H1 (cell line): ENCODE data around the gene VAV2. TPM values are rescaled to one million over a fixed set of nuclear protein-coding genes. Genes with fewer than 3 reads are reported as not detected.

Experiments
- CTCF ChIA-PET: fragments of 300-600 bp; sonication (Branson Sonifier 250); formaldehyde crosslinking; loops from one replicate; lab custom pipeline; 2021; ENCODE audit not compliant: partially characterized antibody; lab: Charles Lee
- POLR2A ChIA-PET: fragments of 300-600 bp; sonication (Branson Sonifier 250); formaldehyde crosslinking; loops from one replicate; lab custom pipeline; 2021; ENCODE audit warnings: inconsistent platforms; ENCODE audit not compliant: partially characterized antibody; lab: Charles Lee
- DNase-seq, 2 experiments: peaks; one replicate each; pipeline versions ENCODE4 v3.0.0 to v3.0.0-alpha.2; 2010 to 2022; ENCODE audit warnings: low spot score in 2 of 2, low read depth in 1 of 2, mixed read lengths in 1 of 2
- FAIRE-seq: peaks from 2 replicates; lab custom pipeline; 2011; peaks lifted over from hg19 to GRCh38; lab: Jason Lieb, UNC
- H2AFZ ChIP-seq: 2 replicates; pipeline ENCODE4 v1.8.1; 2012; ENCODE audit warnings: low read length, inconsistent platforms
- H2AK5ac ChIP-seq: 2 replicates; pipeline ENCODE4 v1.6.1; 2013; ENCODE audit warnings: low read depth, low read length
- H2BK120ac ChIP-seq: replicated peaks from 2 replicates; pipeline ENCODE3; 2013; ENCODE audit warnings: low read depth, low read length, inconsistent platforms
- H2BK12ac ChIP-seq: 2 replicates; pipeline ENCODE4 v1.6.1; 2013; ENCODE audit warnings: low read depth, low read length
- H2BK15ac ChIP-seq: 2 replicates; pipeline ENCODE4 v1.6.1; 2013; ENCODE audit warnings: low read length
- H2BK20ac ChIP-seq: 2 replicates; pipeline ENCODE4 v1.6.1; 2013; ENCODE audit warnings: low read length
- H2BK5ac ChIP-seq: 2 replicates; pipeline ENCODE4 v1.6.1; 2013; ENCODE audit warnings: low read depth, low read length
- H3K14ac ChIP-seq: 2 replicates; pipeline ENCODE4 v1.6.1; 2013; ENCODE audit warnings: inconsistent platforms; ENCODE audit not compliant: insufficient read length
- H3K18ac ChIP-seq: 2 replicates; pipeline ENCODE4 v1.6.1; 2013; ENCODE audit warnings: low read length; ENCODE audit errors: extremely low read depth
- H3K23ac ChIP-seq: 2 replicates; pipeline ENCODE4 v1.6.1; 2013; ENCODE audit warnings: inconsistent platforms; ENCODE audit not compliant: insufficient read length
- H3K23me2 ChIP-seq: 2 replicates; pipeline ENCODE4 v1.6.1; 2013; ENCODE audit warnings: low read depth, low read length
- H3K27ac ChIP-seq: 2 replicates; pipeline ENCODE4 v1.6.1; 2011; ENCODE audit warnings: low read depth, low read length, inconsistent platforms
- H3K27me3 ChIP-seq, 4 experiments: replicated peaks in 1 of 4; 1 replicate in 1 of 4; 2 replicates in 3 of 4; pipeline versions ENCODE4 v1.6.1 to v1.8.1; 2011 to 2013; ENCODE audit warnings: low read length in 3 of 4, mild to moderate bottlenecking in 3 of 4, inconsistent platforms in 2 of 4, mixed read lengths in 2 of 4, moderate library complexity in 1 of 4; ENCODE audit not compliant: control insufficient read depth in 3 of 4, insufficient read depth in 3 of 4; ENCODE audit errors: extremely low read depth in 1 of 4
- H3K36me3 ChIP-seq, 4 experiments: 2 replicates each; pipeline versions ENCODE4 v1.6.1 to v1.8.1; 2011 to 2013; ENCODE audit warnings: mild to moderate bottlenecking in 4 of 4, low read length in 3 of 4, moderate library complexity in 2 of 4, control low read depth in 1 of 4, inconsistent platforms in 1 of 4; ENCODE audit not compliant: insufficient read depth in 4 of 4, control insufficient read depth in 2 of 4
- H3K4ac ChIP-seq: replicated peaks from 2 replicates; pipeline ENCODE3; 2013; ENCODE audit warnings: low read length, low read depth, mixed read lengths, inconsistent platforms; ENCODE audit not compliant: insufficient read length
- H3K4me1 ChIP-seq, 4 experiments: replicated peaks in 1 of 4; 1 replicate in 1 of 4; 2 replicates in 3 of 4; pipeline versions ENCODE4 v1.6.1 to v1.8.1; 2011 to 2013; ENCODE audit warnings: low read length in 3 of 4, inconsistent platforms in 2 of 4, mixed read lengths in 1 of 4; ENCODE audit not compliant: insufficient read depth in 4 of 4, control insufficient read depth in 3 of 4
- H3K4me2 ChIP-seq, 2 experiments: 2 replicates each; pipeline versions ENCODE4 v1.6.1 to v1.8.1; 2011 to 2013; ENCODE audit warnings: low read depth in 2 of 2, low read length in 2 of 2, control low read depth in 1 of 2, inconsistent platforms in 1 of 2, mild to moderate bottlenecking in 1 of 2; ENCODE audit not compliant: insufficient read depth in 1 of 2
- H3K4me3 ChIP-seq, 4 experiments: fragments of 200-600, 300-600 bp in 1 of 4; sonication (generic), shearing (Covaris generic), sonication (Bioruptor Twin) in 1 of 4; 2 replicates each; pipeline versions ENCODE4 v1.5.1 to v1.8.1; 2011 to 2016; ENCODE audit warnings: low read length in 4 of 4, low read depth in 3 of 4, control low read depth in 2 of 4, inconsistent platforms in 2 of 4, mild to moderate bottlenecking in 2 of 4, mixed read lengths in 1 of 4, moderate library complexity in 1 of 4; ENCODE audit not compliant: insufficient read depth in 2 of 4; ENCODE audit errors: extremely low read depth in 1 of 4
- H3K56ac ChIP-seq: replicated peaks from 2 replicates; pipeline ENCODE3; 2013; ENCODE audit warnings: low read depth, mild to moderate bottlenecking, mixed read lengths, low read length, inconsistent platforms; ENCODE audit not compliant: insufficient read length
- H3K79me1 ChIP-seq: 2 replicates; pipeline ENCODE4 v1.6.1; 2013; ENCODE audit warnings: low read depth, low read length, control low read depth
- H3K79me2 ChIP-seq, 2 experiments: 2 replicates each; pipeline versions ENCODE4 v1.6.1 to v1.8.1; 2012 to 2013; ENCODE audit warnings: low read length in 2 of 2, mild to moderate bottlenecking in 2 of 2, inconsistent platforms in 1 of 2; ENCODE audit not compliant: insufficient read depth in 2 of 2, control insufficient read depth in 1 of 2
- H3K9ac ChIP-seq, 4 experiments: replicated peaks in 1 of 4; 1 replicate in 1 of 4; 2 replicates in 3 of 4; pipeline versions ENCODE4 v1.6.1 to v1.8.1; 2011 to 2013; ENCODE audit warnings: low read depth in 3 of 4, low read length in 3 of 4, control low read depth in 2 of 4, mild to moderate bottlenecking in 2 of 4, moderate library complexity in 2 of 4, inconsistent platforms in 1 of 4; ENCODE audit errors: extremely low read depth in 1 of 4
- H3K9me3 ChIP-seq, 2 experiments: 2 replicates each; pipeline versions ENCODE4 v1.6.1 to v1.8.1; 2012 to 2013; ENCODE audit warnings: mild to moderate bottlenecking in 2 of 2, moderate library complexity in 2 of 2, control low read depth in 1 of 2, inconsistent platforms in 1 of 2, low read depth in 1 of 2, low read length in 1 of 2, mixed read lengths in 1 of 2; ENCODE audit not compliant: insufficient read depth in 2 of 2
- H4K20me1 ChIP-seq, 2 experiments: replicated peaks in 1 of 2; 2 replicates each; pipeline versions ENCODE3 to v1.8.1; 2011 to 2013; ENCODE audit warnings: inconsistent platforms in 2 of 2, low read length in 2 of 2, mild to moderate bottlenecking in 1 of 2; ENCODE audit not compliant: insufficient read depth in 2 of 2, control insufficient read depth in 1 of 2
- H4K5ac ChIP-seq: 2 replicates; pipeline ENCODE4 v1.6.1; 2013; ENCODE audit warnings: low read length, low read depth, mixed read lengths, inconsistent platforms; ENCODE audit not compliant: insufficient read length
- H4K8ac ChIP-seq: 2 replicates; pipeline ENCODE4 v1.8.0; 2013; ENCODE audit warnings: mild to moderate bottlenecking, moderate library complexity, low read length, inconsistent platforms; ENCODE audit not compliant: insufficient read depth; ENCODE audit errors: extremely low read depth
- H4K91ac ChIP-seq: replicated peaks from 2 replicates; pipeline ENCODE3; 2013; ENCODE audit warnings: low read length, mixed read lengths, inconsistent platforms; ENCODE audit not compliant: insufficient read length
- BACH1 ChIP-seq: IDR thresholded peaks from 2 replicates; pipeline ENCODE4 v1.6.1; 2012; ENCODE audit warnings: low read length, improper control_type of control experiment
- GABPA ChIP-seq: IDR thresholded peaks from 2 replicates; pipeline ENCODE4 v1.6.1; 2011; ENCODE audit warnings: mild to moderate bottlenecking, low read length, moderate library complexity, borderline replicate concordance; ENCODE audit not compliant: insufficient read depth
- KDM1A ChIP-seq: fragments of 200-600, 300-600 bp; sonication (generic); IDR thresholded peaks from 2 replicates; pipeline ENCODE4 v1.7.1; 2016; ENCODE audit warnings: mild to moderate bottlenecking, low read length, borderline replicate concordance
- NRF1 ChIP-seq: IDR thresholded peaks from 2 replicates; pipeline ENCODE4 v1.6.1; 2011; ENCODE audit warnings: mild to moderate bottlenecking, low read depth, low read length, improper control_type of control experiment
- POLR2AphosphoS5 ChIP-seq: IDR thresholded peaks from 2 replicates; pipeline ENCODE4 v1.6.1; 2011; ENCODE audit warnings: low read depth, low read length
- RFX5 ChIP-seq: IDR thresholded peaks from 2 replicates; pipeline ENCODE4 v1.6.1; 2011; ENCODE audit warnings: low read depth, low read length, improper control_type of control experiment, borderline replicate concordance
- RXRA ChIP-seq: IDR thresholded peaks from 2 replicates; pipeline ENCODE4 v1.6.1; 2011; ENCODE audit warnings: low read depth, mild to moderate bottlenecking, low read length, moderate library complexity; ENCODE audit not compliant: insufficient read depth
- TCF12 ChIP-seq: IDR thresholded peaks from 2 replicates; pipeline ENCODE4 v1.6.1; 2011; ENCODE audit warnings: low read depth, mild to moderate bottlenecking, low read length
- ZNF274 ChIP-seq: IDR thresholded peaks from 2 replicates; pipeline ENCODE4 v1.7.0; 2012; ENCODE audit warnings: low read length, borderline replicate concordance; ENCODE audit errors: extremely low read depth
- WGBS, 2 experiments: shearing (Covaris generic) in 1 of 2; methylation state at CpG; one replicate each; pipeline versions ENCODE4 v1.1.6 to v1.1.7; 2013 to 2015; ENCODE audit warnings: low lambda C conversion rate in 2 of 2, mixed read lengths in 2 of 2, inconsistent platforms in 1 of 2, low coverage in 1 of 2, missing lambda C conversion rate in 1 of 2; ENCODE audit not compliant: insufficient replicate concordance in 2 of 2, insufficient coverage in 1 of 2, insufficient read length in 1 of 2; ENCODE audit errors: extremely low coverage in 1 of 2, missing lambda C conversion rate in 1 of 2; 5-methylcytosine and 5-hydroxymethylcytosine counted together
- polyA plus RNA-seq, 7 experiments: library from polyadenylated mRNA; depleted of rRNA in 3 of 7; stranded (reverse) in 5 of 7; unstranded in 2 of 7; fragments of >200 nt in 5 of 7; fragments of 200-250 nt in 2 of 7; gene quantifications; 1 replicate in 5 of 7; 2 replicates in 1 of 7; 4 replicates in 1 of 7; pipeline versions ENCODE4 v1.2.1 to v1.2.3, GENCODE V29; 2011 to 2013; ENCODE audit warnings: missing spikeins in 2 of 7, mixed read lengths in 2 of 7
- total RNA-seq: library from RNA; stranded (reverse); fragmentation: NEBNext Ultra II Directional; extraction: Animal tissue kit (Norgen Biotek cat#: 25700); gene quantifications from 2 replicates; pipeline ENCODE4 v1.2.1, GENCODE V29; 2021

The VAV2 gene
- total and polyA plus RNA-seq, 2 of the 8 experiments (the other 6 are each of a cell fraction or from before 2014, with no cell fraction given), result 13.6 to 37.6 TPM

GRCh38 chr9:133806623-133807010 is 185.5 kb downstream of the VAV2 start:
- H3K9me3 ChIP-seq, result no peaks in the 10 kb centered on the region
- H3K4me3 ChIP-seq, result no peak overlapping the region
- WGBS, 2 experiments, result 91% methylated on average over 17 of the region's 17 CpGs; no CpG with 5 or more reads in 1 of the 2 experiments
- CTCF ChIA-PET, result interaction anchor here (1.7 to 3.0 kb wide), 2 partner anchors 55 to 188 kb away, joined by 5 to 11 read pairs; no protein-coding TSS in a partner anchor
- TF ChIP-seq TCF12, result no peak
- no peak for TF ChIP-seq BACH1
- no peak for TF ChIP-seq KDM1A
- no peak for TF ChIP-seq RFX5
- no peak for TF ChIP-seq ZNF274
- no peak for TF ChIP-seq RXRA
- no peak for TF ChIP-seq NRF1
- TF ChIP-seq POLR2AphosphoS5, result no peak
- TF ChIP-seq GABPA, result no peak
- TF ChIP-seq, all 59 proteins: peak for 0
- Histone ChIP-seq H3K18ac (no peak overlapping the region), H3K4me1 (no peaks in the 10 kb centered on the region; a peak in 1 of 7 replicates), H3K27me3 (no peaks in the 10 kb centered on the region), H3K79me1 (no peaks in the 10 kb centered on the region), H2BK12ac (no peak overlapping the region), H4K8ac (no peak overlapping the region), H3K23me2 (no peaks in the 10 kb centered on the region), H3K4ac (no peak overlapping the region), H3K79me2 (no peaks in the 10 kb centered on the region), H3K23ac (no peak overlapping the region), H3K56ac (no peak overlapping the region), H2BK120ac (no peak overlapping the region), H3K9ac (no peak overlapping the region), H3K36me3 (peaks cover 0 to 3% (median 0%) of the 10 kb centered on the region in 4 experiments; a peak in 1 of 8 replicates), H2BK20ac (no peak overlapping the region), H3K14ac (no peak overlapping the region), H3K27ac (no peak overlapping the region), H4K20me1 (peaks cover 0 to 4% of the 10 kb centered on the region in 2 experiments), H4K5ac (no peak overlapping the region), H2AK5ac (no peak overlapping the region), H2AFZ (no peak overlapping the region), H3K4me2 (no peak overlapping the region), H4K91ac (no peak overlapping the region), H2BK15ac (no peak overlapping the region), H2BK5ac (no peak overlapping the region)
- no peak for DNase-seq
- no peak for FAIRE-seq
- POLR2A ChIA-PET, result no interaction called here
